ENCODE results near the gene CCDC172.

DNA sequence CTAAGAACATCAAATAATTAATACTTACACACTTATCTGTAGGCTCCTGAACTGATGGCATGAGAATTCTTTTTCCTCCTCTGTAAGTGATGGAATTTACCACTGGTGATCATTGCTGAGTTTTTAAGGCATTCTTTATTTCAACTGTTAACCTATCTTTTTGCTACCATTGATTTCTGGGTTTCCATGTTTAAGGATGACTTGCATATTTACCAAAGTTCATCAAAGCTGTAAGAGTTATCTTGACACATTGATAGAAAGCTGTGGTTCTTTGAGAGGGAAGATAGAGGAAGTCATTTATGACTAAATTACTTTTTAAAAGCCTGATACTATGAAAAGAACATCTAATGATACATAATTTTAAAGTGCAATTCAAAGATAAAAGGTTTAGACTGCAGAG, 31.8 kb upstream of the CCDC172 start:
- TF ChIP-seq, protein P1, sequence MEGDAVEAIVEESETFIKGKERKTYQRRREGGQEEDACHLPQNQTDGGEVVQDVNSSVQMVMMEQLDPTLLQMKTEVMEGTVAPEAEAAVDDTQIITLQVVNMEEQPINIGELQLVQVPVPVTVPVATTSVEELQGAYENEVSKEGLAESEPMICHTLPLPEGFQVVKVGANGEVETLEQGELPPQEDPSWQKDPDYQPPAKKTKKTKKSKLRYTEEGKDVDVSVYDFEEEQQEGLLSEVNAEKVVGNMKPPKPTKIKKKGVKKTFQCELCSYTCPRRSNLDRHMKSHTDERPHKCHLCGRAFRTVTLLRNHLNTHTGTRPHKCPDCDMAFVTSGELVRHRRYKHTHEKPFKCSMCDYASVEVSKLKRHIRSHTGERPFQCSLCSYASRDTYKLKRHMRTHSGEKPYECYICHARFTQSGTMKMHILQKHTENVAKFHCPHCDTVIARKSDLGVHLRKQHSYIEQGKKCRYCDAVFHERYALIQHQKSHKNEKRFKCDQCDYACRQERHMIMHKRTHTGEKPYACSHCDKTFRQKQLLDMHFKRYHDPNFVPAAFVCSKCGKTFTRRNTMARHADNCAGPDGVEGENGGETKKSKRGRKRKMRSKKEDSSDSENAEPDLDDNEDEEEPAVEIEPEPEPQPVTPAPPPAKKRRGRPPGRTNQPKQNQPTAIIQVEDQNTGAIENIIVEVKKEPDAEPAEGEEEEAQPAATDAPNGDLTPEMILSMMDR (IDR thresholded peaks at IDR 0.05), result no peak
- no peak for TF ChIP-seq POLR2A (IDR thresholded peaks at IDR 0.05)

All from uterus (tissue), 2 donors.